Gastrocnemius medialis (tissue), 4 donors: ENCODE data around the gene C19orf44. TPM values are rescaled to one million over a fixed set of nuclear protein-coding genes. Genes with fewer than 3 reads are reported as not detected.
A peak's percentile ranks its signal among the peaks of the same experiment; 100 is the strongest.
"Not testable (repeated sequence)": the region's sequence is repeated elsewhere in the genome, so short reads cannot be mapped to it uniquely, and the experiment has no call there.

Experiments
- ATAC-seq, 2 donors: fragments of 150-250 bp; one replicate each; pipeline ENCODE4 v1.9.1; 2016
- DNase-seq, 2 donors: peaks; one replicate each; pipeline ENCODE4 v3.0.0-alpha.2; 2019
- H3K27ac ChIP-seq, 4 donors: fragments of 200-600 bp; sonication (generic); 1 replicate in 1 of 4; 2 replicates in 3 of 4; pipeline ENCODE4 v1.5.1; 2016 to 2018; ENCODE audit warnings: mild to moderate bottlenecking in 2 of 4, moderate library complexity in 1 of 4
- H3K27me3 ChIP-seq, 3 donors: fragments of 200-600 bp; sonication (generic) in 2 of 3; 1 replicate in 1 of 3; 2 replicates in 2 of 3; pipeline versions ENCODE4 v1.5.1 to v1.6.0; 2016 to 2019; ENCODE audit warnings: mild to moderate bottlenecking in 1 of 3, moderate library complexity in 1 of 3
- H3K36me3 ChIP-seq, 2 donors: fragments of 200-600 bp; sonication (generic) in 1 of 2; one replicate each; pipeline ENCODE4 v1.5.1; 2017 to 2018
- H3K4me1 ChIP-seq, 2 donors: fragments of 200-600 bp; sonication (generic) in 1 of 2; one replicate each; pipeline ENCODE4 v1.5.1; 2016 to 2017; ENCODE audit warnings: mild to moderate bottlenecking in 2 of 2
- H3K4me3 ChIP-seq, 4 donors: fragments of 200-600 bp; sonication (generic) in 3 of 4; 1 replicate in 1 of 4; 2 replicates in 3 of 4; pipeline ENCODE4 v1.5.1; 2016 to 2019; ENCODE audit warnings: mild to moderate bottlenecking in 2 of 4
- H3K9me3 ChIP-seq, 3 donors: fragments of 200-600 bp; sonication (generic) in 2 of 3; 1 replicate in 1 of 3; 2 replicates in 2 of 3; pipeline ENCODE4 v1.5.1; 2016 to 2019
- POLR2A ChIP-seq, 2 donors: fragments of 450-650 bp; IDR thresholded peaks; one replicate each; pipeline ENCODE4 v1.6.1; 2017; ENCODE audit warnings: antibody characterized with exemption in 2 of 2, mild to moderate bottlenecking in 2 of 2, moderate library complexity in 2 of 2
- in situ Hi-C, 4 donors: fragments of 200-750 bp; cut with MboI; loops; one replicate each; pipeline versions ENCODE4 v1.15.0 to v1.8.0; 2017; ENCODE audit warnings: low sequenced_read_pairs in 4 of 4
- intact Hi-C: fragments of 100-400 bp; cut with DNase I; formaldehyde crosslinking; loops from one replicate; pipeline ENCODE4 v1.15.1; 2023; ENCODE audit warnings: low total_unique reads
- total RNA-seq, 4 donors: library from RNA; depleted of rRNA; stranded (reverse); fragments of >200 nt; gene quantifications; one replicate each; pipeline versions ENCODE4 v1.1.0 to v1.2.3, GENCODE V29; 2016
- TF ChIP-seq, protein P1 (sequence below), 5 experiments: fragments of 450-650 bp in 3 of 5; fragments of 200-600 bp in 2 of 5; sonication (generic) in 2 of 5; IDR thresholded peaks in 4 of 5; conservative IDR thresholded peaks in 1 of 5; 1 replicate in 4 of 5; 2 replicates in 1 of 5; pipeline ENCODE4 v1.5.1; 2016 to 2019; ENCODE audit warnings: antibody characterized with exemption in 5 of 5, mild to moderate bottlenecking in 3 of 5, moderate library complexity in 3 of 5

The C19orf44 gene
- total RNA-seq, 4 donors from 2014 or later = 4.1 to 7.1 (median 5.0) TPM

GRCh38 chr19:16541526-16542044, 45.4 kb downstream of the C19orf44 start:
- DNase-seq = no peak
- peak overlapping the region; percentile 91 to 97 (median 92) for H3K27ac ChIP-seq
- H3K4me3 ChIP-seq = peak overlapping the region; percentile 85 to 96 (median 90)
- TF ChIP-seq, protein P1, sequence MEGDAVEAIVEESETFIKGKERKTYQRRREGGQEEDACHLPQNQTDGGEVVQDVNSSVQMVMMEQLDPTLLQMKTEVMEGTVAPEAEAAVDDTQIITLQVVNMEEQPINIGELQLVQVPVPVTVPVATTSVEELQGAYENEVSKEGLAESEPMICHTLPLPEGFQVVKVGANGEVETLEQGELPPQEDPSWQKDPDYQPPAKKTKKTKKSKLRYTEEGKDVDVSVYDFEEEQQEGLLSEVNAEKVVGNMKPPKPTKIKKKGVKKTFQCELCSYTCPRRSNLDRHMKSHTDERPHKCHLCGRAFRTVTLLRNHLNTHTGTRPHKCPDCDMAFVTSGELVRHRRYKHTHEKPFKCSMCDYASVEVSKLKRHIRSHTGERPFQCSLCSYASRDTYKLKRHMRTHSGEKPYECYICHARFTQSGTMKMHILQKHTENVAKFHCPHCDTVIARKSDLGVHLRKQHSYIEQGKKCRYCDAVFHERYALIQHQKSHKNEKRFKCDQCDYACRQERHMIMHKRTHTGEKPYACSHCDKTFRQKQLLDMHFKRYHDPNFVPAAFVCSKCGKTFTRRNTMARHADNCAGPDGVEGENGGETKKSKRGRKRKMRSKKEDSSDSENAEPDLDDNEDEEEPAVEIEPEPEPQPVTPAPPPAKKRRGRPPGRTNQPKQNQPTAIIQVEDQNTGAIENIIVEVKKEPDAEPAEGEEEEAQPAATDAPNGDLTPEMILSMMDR (IDR thresholded peaks at IDR 0.05 in 4 of 5, conservative IDR thresholded peaks at IDR 0.05 in 1 of 5) = no peak
- TF ChIP-seq POLR2A (IDR thresholded peaks at IDR 0.05) = no peak
- ATAC-seq = no peak
- no peaks in the 10 kb centered on the region for H3K9me3 ChIP-seq
- peaks cover 31 to 49% of the 10 kb centered on the region in 2 donors for H3K4me1 ChIP-seq
- intact Hi-C loops (loop anchor here (1.0 to 2.0 kb wide), 3 partner anchors 31 to 87 kb away; partner anchors contain the start of genes C19orf44, CALR3, MED26 and SLC35E1), in situ Hi-C loops (loop anchor here in 1 of 4 donors (25.0 kb wide), 1 partner anchor 304 kb away; no protein-coding TSS in a partner anchor)
- peaks cover 0 to 9% of the 10 kb centered on the region in 2 donors for H3K36me3 ChIP-seq
- H3K27me3 ChIP-seq = no peaks in the 10 kb centered on the region

DNA sequence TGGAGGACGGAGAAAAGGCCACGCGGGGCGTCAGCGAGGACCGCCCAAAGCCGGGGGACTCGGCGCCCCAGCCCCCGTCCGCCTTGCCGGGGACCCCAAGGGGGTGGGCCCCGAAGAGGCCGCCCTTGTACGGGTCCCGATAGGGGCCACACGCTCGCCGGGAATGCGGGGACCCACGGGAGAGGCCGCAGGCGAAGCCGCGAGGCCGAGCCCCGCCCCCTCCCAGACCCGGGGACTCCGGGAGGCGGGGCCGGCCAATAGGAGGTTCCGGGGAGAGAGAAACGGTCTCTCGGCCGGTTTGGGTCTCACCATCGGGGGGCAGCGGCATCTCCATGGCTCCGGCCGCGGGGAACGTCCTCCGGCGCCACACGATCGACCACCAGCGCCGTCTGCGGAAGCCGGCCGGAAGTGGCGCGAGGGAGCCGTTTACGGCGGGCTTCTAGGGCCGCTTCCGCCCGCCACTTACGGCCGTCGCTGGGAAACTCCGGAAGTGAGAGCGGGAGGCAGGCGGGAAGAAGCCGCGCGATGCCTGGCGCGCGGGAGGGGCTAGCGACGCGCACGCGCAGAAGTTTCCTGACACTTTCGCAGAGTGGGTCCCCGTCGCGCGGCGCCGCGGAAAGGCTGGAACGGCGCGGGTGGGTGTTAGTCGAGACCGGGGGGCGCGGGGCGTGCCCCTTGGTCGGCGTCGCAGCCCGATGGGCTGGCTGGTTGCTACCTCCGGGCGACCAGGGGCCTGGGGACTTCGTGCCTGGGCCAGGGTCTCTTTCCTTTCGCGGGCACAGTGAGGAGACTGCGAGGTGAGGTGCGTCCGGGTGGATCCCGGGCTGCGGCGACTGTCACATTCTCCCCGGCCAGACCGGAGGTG, 46.1 kb downstream of the C19orf44 start, which contains the start of gene CHERP:
TSS of gene CHERP (minus strand) at position 393 of the 865 bp plus-strand sequence. CDS start at position 334, 59 bp downstream.
- Histone ChIP-seq H3K4me1 (peaks cover 31 to 49% of the 10 kb centered on the region in 2 donors), H3K9me3 (no peaks in the 10 kb centered on the region), H3K27ac (peak within 1 kb of the TSS; percentile 91 to 97 (median 92)), H3K4me3 (peak within 1 kb of the TSS; percentile 85 to 96 (median 90)), H3K36me3 (peaks cover 0 to 7% of the 10 kb centered on the region in 2 donors), H3K27me3 (no peaks in the 10 kb centered on the region)
- intact Hi-C loops (loop anchor here (1.0 to 2.0 kb wide), 3 partner anchors 30 to 87 kb away; partner anchors contain the start of genes C19orf44, CALR3, MED26 and SLC35E1), in situ Hi-C loops (loop anchor here in 1 of 4 donors (25.0 kb wide), 1 partner anchor 305 kb away; no protein-coding TSS in a partner anchor)
- TF ChIP-seq, protein P1 (IDR thresholded peaks at IDR 0.05 in 4 of 5, conservative IDR thresholded peaks at IDR 0.05 in 1 of 5) = peak in 2 of 5 experiments; percentile 25 to 26
- TF ChIP-seq POLR2A (IDR thresholded peaks at IDR 0.05) = peak; percentile 90 to 94
- DNase-seq = peak; percentile 87 to 90
- ATAC-seq = peak; percentile 96 to 97

GRCh38 chr19:16542910-16543472, 46.8 kb downstream of the C19orf44 start:
- peaks cover 0 to 7% of the 10 kb centered on the region in 2 donors for H3K36me3 ChIP-seq
- H3K27me3 ChIP-seq = no peaks in the 10 kb centered on the region
- TF ChIP-seq, protein P1 (IDR thresholded peaks at IDR 0.05 in 4 of 5, conservative IDR thresholded peaks at IDR 0.05 in 1 of 5) = no peak
- TF ChIP-seq POLR2A (IDR thresholded peaks at IDR 0.05) = no peak
- no peak for DNase-seq
- H3K9me3 ChIP-seq = no peaks in the 10 kb centered on the region
- ATAC-seq = peak; percentile 2 to 5
- peak overlapping the region; percentile 85 to 96 (median 90) for H3K4me3 ChIP-seq
- in situ Hi-C loops = loop anchor here in 1 of 4 donors (25.0 kb wide), 1 partner anchor 306 kb away; no protein-coding TSS in a partner anchor
- intact Hi-C loops = loop anchor here (1.0 to 2.0 kb wide), 3 partner anchors 29 to 86 kb away; partner anchors contain the start of genes C19orf44, CALR3, MED26 and SLC35E1
- peaks cover 31 to 49% of the 10 kb centered on the region in 2 donors for H3K4me1 ChIP-seq
- peak overlapping the region; percentile 91 to 97 (median 92) for H3K27ac ChIP-seq

DNA sequence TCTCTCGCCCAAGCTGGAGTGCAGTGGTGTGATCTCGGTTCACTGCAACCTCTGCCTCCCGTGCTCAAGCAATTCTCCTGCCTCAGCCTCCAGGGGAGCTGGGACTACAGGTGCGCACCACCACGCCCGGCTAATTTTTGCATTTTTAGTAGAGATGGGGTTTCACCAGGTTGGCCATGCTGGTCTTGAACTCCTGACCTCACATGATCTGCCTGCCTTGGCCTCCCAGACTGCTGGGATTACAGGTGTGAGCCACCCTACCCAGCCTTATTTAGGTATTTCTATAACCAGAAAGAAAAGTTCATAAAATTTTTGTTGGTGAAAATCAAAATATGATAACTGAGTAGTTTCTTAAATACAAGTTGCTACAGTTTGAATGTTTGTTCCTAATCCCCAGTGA, 47.5 kb downstream of the C19orf44 start:
- not testable (repeated sequence) for DNase-seq, H3K9me3 ChIP-seq
- peaks cover 31 to 44% of the 10 kb centered on the region in 2 donors for H3K4me1 ChIP-seq

More for the DNA sequence above, 47.5 kb downstream of the C19orf44 start:
- H3K27ac ChIP-seq, ATAC-seq, H3K4me3 ChIP-seq, H3K36me3 ChIP-seq, H3K27me3 ChIP-seq: not testable (repeated sequence)
- in situ Hi-C loops = loop anchor here in 1 of 4 donors (25.0 kb wide), 1 partner anchor 306 kb away; no protein-coding TSS in a partner anchor
- intact Hi-C loops = loop anchor here (2.0 kb wide), 2 partner anchors 47 to 85 kb away; partner anchors contain the start of genes C19orf44, CALR3 and MED26
